ENCODE results near the gene RGS7. TPM values are rescaled to one million over a fixed set of nuclear protein-coding genes. Genes with fewer than 3 reads are reported as not detected.
"Not testable (repeated sequence)": the region's sequence is repeated elsewhere in the genome, so short reads cannot be mapped to it uniquely, and the experiment has no call there.

RGS7 gene
- polyA plus RNA-seq, 4 donors, result 5.5 to 31.0 (median 6.9) TPM

DNA sequence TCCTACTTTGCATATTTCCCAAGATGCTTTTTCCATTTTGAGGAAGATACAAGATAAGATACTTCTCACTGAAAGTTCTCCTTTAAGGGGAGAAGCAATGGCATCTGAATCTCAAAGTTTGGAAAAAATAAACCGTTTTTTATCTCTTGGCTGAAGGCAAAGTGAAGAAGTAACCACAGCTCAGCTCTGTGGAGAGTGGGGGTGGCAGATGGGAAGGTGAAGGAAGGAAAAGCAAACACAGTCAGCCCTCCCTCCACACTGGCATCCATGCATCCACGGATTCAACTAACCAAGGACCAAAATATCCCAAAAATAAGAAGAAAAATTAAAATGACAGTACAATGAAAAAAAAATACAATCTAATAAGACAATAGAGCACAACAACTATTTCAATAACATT, 211.1 kb downstream of the RGS7 start:
- no peak for DNase-seq (ENCODE audit: low read depth in 4 of 4, low spot score in 3 of 4)

DNA sequence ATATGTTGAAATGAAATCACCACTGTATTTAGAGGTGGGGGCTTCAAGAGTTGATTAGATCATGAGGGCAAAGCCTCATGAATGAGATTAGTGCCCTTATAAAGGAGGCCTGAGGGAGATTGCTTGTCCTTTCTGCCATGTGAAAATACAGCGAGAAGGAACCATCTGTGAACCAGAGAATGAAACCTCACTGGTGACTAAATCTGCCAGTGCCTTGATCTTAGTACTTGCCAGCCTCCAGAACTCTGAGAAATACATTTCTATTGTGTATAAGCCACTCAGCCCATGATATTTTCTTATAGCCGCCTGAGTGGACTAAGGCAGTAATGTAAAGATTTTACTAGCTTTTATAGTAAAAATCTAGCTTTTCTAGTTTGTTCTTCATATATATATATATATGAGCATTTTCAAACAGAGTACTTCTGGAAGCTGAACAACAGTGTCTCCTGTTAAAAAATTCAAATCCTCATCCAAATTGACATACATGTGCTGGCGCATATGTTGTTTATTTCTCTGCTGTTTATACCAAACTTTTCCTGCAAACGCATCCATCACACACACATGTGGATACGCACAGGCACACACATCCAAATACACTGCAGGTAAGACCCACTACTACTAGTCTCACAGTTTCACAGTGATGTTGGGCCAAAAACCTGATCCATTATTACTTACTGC, 213.1 kb downstream of the RGS7 start:
- no peak for DNase-seq (ENCODE audit: low read depth in 4 of 4, low spot score in 3 of 4)

DNA sequence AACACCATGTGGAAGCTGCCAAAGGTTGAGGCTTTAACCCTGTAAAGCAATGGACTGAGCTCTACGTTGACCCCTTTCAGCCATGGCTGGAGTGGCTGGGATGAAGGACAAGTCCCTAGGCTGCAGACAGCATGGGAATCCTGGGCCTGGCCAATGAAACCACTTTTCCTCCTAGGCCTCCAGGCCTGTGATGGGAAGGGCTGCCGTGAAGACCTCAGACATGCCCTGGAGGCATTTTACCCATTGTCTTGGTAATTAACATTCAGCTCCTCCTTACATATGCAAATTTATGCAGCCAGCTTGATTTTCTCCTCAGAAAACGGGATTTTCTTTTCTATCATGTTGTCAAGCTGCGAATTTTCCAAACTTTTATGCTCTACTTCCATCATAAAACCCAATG, 214.5 kb downstream of the RGS7 start:
- DNase-seq (ENCODE audit: low read depth in 4 of 4, low spot score in 3 of 4), result no peak

DNA sequence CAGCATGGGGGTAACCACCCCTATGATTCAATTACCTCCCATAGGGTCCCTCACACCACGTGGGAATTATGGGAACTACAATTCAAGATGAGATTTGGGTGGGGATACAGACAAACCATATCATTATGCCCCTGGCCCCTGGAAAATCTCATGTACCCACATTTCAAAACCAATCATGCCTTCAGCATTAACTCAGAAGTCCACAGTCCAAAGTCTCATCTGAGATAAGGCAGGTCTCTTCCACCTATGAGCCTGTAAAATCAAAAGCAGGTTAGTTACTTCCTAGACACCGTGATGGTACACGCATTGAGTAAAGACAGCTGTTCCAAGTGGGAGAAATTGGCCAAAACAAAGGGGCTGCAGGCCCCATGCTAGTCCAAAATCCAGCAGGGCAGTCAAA, 215.4 kb downstream of the RGS7 start:
- not testable (repeated sequence) for DNase-seq (ENCODE audit: low read depth in 4 of 4, low spot score in 3 of 4)

GRCh38 chr1:241140670-241141069, 216.3 kb downstream of the RGS7 start:
- no peak for DNase-seq (ENCODE audit: low read depth in 4 of 4, low spot score in 3 of 4)

- no peak for DNase-seq (ENCODE audit: low read depth in 4 of 4, low spot score in 3 of 4)
Measured at GRCh38 chr1:241139047-241139446, 218.0 kb downstream of the RGS7 start.

DNA sequence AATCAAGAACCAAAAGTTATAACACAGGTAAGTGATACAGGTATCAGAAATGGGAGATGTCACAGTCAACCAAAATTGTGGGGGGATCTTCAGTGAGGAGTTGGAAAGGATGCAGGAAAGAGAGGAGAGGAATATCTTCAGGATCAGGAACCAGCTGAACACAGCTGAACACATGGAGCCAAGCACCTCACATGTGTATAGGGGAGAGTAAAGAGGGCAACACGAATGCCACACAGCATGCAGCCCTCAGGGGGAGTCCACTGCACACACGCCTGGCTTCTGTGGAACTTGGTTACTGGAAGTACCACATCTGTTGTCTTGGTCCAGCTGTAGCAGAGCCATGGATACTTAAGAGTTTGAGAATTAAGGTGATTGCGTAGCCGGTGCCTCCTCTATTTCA, 218.8 kb downstream of the RGS7 start:
- no peak for DNase-seq (ENCODE audit: low read depth in 4 of 4, low spot score in 3 of 4)

DNA sequence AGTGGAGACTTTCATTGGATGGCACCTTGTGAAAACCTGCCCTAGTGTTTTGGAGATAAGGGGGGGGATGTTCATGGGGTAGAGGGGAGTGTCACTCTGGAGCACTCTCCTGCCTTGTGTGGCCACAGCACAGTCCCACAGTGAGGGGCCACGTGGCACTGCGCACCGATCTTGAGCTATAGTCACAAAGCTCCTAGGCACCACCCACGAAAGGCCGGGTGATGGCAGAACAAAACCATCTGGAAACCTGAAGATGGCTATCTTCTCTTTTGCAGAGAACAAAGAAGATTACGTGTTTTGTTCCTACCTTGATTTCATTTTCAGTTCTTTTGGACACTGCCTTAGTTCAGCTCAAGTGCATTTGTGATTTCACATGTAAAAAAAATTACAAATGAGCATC, 220.6 kb downstream of the RGS7 start:
- no peak for DNase-seq (ENCODE audit: low read depth in 4 of 4, low spot score in 3 of 4)

DNA sequence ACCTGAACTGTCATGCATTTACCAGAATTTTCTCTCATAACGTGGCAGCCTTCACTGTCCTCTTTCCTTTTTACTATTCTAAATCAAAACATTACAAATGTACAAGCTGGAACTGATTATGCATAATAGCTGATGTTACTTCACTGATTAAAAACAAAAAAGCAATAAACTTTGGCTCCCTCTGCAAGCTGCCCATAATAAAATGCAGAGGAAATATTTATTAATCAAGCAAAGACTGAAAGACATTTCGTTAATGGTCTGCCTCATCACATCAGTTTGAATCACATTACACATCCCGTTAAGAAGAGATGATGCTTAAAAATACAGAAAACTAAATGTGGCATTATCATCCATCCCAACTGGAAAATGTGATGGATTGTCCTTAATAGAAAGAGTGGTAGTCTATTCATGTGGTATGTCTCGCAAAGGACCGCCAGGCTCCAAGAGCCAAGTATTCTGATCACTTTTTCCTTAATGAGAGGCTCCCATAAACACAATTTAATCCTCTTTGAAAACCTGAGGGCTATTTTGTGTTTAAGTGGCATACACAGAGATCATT, 225.3 kb downstream of the RGS7 start:
- DNase-seq (ENCODE audit: low read depth in 4 of 4, low spot score in 3 of 4), result no peak

GRCh38 chr1:241130881-241131280, 226.1 kb downstream of the RGS7 start:
- no peak for DNase-seq (ENCODE audit: low read depth in 4 of 4, low spot score in 3 of 4)

DNA sequence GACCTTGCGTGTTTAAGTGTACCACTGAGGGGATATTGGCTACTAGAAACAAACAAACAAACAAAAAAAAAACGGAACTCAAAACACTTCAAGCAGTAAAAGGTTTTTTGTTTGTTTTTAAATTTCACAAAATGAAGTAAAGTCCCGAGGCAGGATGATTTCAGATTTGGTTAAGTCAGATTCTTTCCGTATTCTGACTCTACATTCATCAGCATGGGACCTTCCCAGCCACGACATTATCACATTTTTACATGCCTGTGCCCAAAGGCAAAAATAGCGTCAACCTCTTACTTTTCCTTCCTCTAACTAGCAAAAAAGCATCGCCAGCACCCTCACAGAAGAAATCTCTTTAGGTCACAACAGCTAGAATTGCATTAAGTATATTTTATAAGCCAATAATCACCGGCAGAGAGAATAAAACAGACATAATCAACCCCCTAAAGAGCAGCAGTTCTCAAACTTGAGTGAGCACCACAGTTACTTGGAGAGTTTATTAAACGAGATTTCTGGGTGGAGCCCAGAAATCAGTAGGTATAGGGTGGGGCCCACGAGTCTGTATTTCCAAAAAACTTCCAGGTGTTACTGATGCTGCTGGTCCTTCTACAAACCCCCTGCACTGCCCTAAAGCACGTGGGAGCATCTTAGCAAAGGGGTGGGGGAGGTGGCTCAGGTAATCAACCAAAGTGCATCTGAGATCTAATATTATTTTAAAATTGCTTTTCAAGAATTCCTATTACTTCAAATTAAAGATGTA, 227.6 kb downstream of the RGS7 start:
- no peak for DNase-seq (ENCODE audit: low read depth in 4 of 4, low spot score in 3 of 4)

GRCh38 chr1:241125286-241125685, 231.7 kb downstream of the RGS7 start:
- no peak for DNase-seq (ENCODE audit: low read depth in 4 of 4, low spot score in 3 of 4)

- DNase-seq (ENCODE audit: low read depth in 4 of 4, low spot score in 3 of 4), result no peak
Measured at GRCh38 chr1:241118049-241118448, 239.0 kb downstream of the RGS7 start.

GRCh38 chr1:241115784-241116183, 241.2 kb downstream of the RGS7 start:
- DNase-seq (ENCODE audit: low read depth in 4 of 4, low spot score in 3 of 4), result no peak

DNA sequence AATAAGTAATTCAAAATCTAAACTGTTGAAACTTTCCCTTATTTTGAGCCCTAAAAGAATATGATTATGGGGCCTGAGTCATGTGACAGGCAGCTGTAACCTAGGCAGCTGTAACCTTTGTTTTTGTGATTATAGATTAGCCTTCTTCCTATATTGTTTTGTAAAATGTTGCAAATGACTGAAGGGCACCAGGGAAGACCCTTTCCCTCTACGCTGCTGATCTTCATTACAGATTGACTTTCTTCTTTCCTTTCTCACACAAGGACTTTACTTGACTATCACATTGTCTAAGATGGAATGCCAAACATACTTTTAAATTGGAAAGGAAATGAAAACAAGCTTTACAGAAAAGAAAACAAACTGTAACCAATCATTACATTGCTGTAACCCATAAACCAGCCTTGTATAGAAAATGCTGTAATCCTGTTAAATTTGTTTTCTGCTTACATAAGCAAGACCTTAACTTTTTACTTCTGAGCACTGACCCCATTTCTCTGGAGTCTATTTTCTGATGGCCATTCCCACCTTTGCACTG, 242.2 kb downstream of the RGS7 start:
- DNase-seq (ENCODE audit: low read depth in 4 of 4, low spot score in 3 of 4), result no peak

- DNase-seq (ENCODE audit: low read depth in 4 of 4, low spot score in 3 of 4), result no peak
Measured at GRCh38 chr1:241113557-241113956, 243.4 kb downstream of the RGS7 start.

GRCh38 chr1:241109039-241109438, 248.0 kb downstream of the RGS7 start:
- DNase-seq (ENCODE audit: low read depth in 4 of 4, low spot score in 3 of 4), result no peak

GRCh38 chr1:241105147-241105546, 251.9 kb downstream of the RGS7 start:
- no peak for DNase-seq (ENCODE audit: low read depth in 4 of 4, low spot score in 3 of 4)

DNA sequence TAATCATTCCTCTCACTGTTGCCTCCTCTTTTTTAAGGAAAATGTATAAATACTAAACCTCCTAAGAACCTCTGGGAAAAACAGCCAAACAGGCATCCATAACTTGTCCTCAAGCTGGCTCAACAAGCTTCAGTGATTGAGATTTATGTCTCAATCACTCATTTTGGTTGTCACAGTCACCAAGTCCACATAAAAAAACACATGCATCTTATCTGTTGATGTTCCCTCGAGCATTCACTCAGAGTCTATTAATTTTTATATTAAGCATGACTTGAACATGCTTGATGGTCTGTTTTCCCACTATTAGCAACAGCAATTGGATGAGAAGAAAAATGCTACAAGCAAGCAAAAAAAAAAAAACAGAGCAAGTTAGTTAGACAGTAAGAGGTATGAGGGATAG, 254.3 kb downstream of the RGS7 start:
- no peak for DNase-seq (ENCODE audit: low read depth in 4 of 4, low spot score in 3 of 4)

DNA sequence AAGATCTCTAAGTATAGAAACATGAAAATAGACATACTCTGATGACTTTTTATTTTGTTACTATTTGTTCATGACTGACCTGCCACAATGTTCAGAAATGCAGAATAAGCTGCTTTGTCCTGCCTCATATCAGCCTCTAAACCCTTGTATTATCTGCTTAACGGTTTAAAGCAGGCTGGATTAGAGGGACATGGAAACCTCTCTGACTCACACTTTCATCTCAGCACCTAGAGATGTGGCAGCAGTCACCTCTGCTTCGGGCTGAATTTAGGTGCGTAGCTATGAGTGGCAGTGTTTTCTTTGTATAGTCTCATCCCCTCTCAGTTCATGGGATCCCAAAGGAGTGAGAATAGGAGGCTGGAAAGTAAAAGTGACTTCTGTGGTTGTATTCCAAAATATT, 255.4 kb downstream of the RGS7 start:
- no peak for DNase-seq (ENCODE audit: low read depth in 4 of 4, low spot score in 3 of 4)

- DNase-seq (ENCODE audit: low read depth in 4 of 4, low spot score in 3 of 4), result no peak
Measured at GRCh38 chr1:241097479-241097878, 259.5 kb downstream of the RGS7 start.

DNA sequence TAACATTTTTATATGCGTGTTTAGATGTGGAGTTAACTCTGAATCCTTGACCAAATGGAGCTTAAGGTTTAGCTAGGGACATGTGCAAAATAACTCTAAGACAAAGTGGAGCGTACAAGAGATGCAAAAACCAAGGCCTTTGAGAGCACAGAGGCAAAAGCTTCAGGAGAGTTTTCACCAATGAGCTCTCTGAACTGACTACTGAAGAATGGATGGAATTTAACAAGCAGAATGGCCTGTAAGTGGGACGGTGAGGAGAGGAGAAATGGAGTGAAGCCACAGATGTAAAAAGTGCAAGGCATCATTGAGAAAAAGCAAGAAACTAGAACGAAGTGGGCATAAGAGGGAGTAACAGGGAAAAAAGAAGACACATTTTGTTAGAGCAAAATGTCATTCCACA, 260.0 kb downstream of the RGS7 start:
- no peak for DNase-seq (ENCODE audit: low read depth in 4 of 4, low spot score in 3 of 4)
